GM12878 (cell line): Measurements from ENCODE around the gene ATP8A1. TPM values are rescaled to one million over a fixed set of nuclear protein-coding genes. Genes with fewer than 3 reads are reported as not detected.

ENCODE experiments used
- ATAC-seq: fragments of 200-7000 bp; cut with Tn5 transposase; 3 replicates; pipeline ENCODE4 v1.9.1; 2020; ENCODE audit warnings: mild to moderate bottlenecking, moderate library complexity
- BruUV-seq: library from RNA; stranded (reverse); fragments of 400-500 nt; replicated peaks from 2 replicates; lab custom pipeline; 2021; lab: Mats Ljungman, UMichigan
- CTCF ChIA-PET: fragments of 300-600 bp; sonication (Branson Sonifier 250); formaldehyde crosslinking; extraction: SDS; loops from one replicate; lab custom pipeline; 2021; ENCODE audit warnings: inconsistent platforms; lab: Yijun Ruan, JAX
- POLR2A ChIA-PET: fragments of 350-600 bp; formaldehyde crosslinking; extraction: SDS; loops from one replicate; lab custom pipeline; 2021; ENCODE audit warnings: inconsistent platforms; lab: Charles Lee
- RAD21 ChIA-PET: fragments of 300-600 bp; sonication (Branson Sonifier 250); formaldehyde crosslinking; loops from one replicate; lab custom pipeline; 2023; ENCODE audit warnings: antibody characterized with exemption; ENCODE audit not compliant: unreplicated experiment; lab: Charles Lee
- SMC1A ChIA-PET: fragments of 300-600 bp; sonication (Branson Sonifier 250); formaldehyde crosslinking; loops from one replicate; lab custom pipeline; 2023; ENCODE audit not compliant: unreplicated experiment, uncharacterized antibody; lab: Charles Lee
- DNase-seq: peaks from one replicate; pipeline ENCODE4 v3.0.0-alpha.2; 2011; ENCODE audit warnings: low read depth, low spot score
- FAIRE-seq: peaks from 3 replicates; lab custom pipeline; 2011; peaks lifted over from hg19 to GRCh38; lab: Jason Lieb, UNC
- H2AFZ ChIP-seq: 2 replicates; pipeline ENCODE4 v1.6.0; 2011; ENCODE audit warnings: low read depth, low read length, control low read depth; ENCODE audit not compliant: control insufficient read depth
- H3K27ac ChIP-seq: 2 replicates; pipeline ENCODE4 v1.5.1; 2011; ENCODE audit warnings: control low read depth; ENCODE audit not compliant: control insufficient read depth, insufficient read depth
- H3K27me3 ChIP-seq, 2 experiments: replicated peaks in 1 of 2; 2 replicates each; pipeline versions ENCODE4 v1.6.0 to v1.6.1; 2011; ENCODE audit warnings: low read length in 1 of 2; ENCODE audit not compliant: control insufficient read depth in 2 of 2, insufficient read depth in 2 of 2
- H3K36me3 ChIP-seq, 2 experiments: 2 replicates each; pipeline ENCODE4 v1.5.1; 2011; ENCODE audit warnings: low read length in 1 of 2; ENCODE audit not compliant: control insufficient read depth in 2 of 2, insufficient read depth in 2 of 2
- H3K4me1 ChIP-seq: 2 replicates; pipeline ENCODE4 v1.6.1; 2011; ENCODE audit warnings: mild to moderate bottlenecking, low read length, moderate library complexity, mixed read lengths; ENCODE audit not compliant: control insufficient read depth, insufficient read depth
- H3K4me2 ChIP-seq: 2 replicates; pipeline ENCODE4 v1.6.0; 2011; ENCODE audit warnings: control low read depth; ENCODE audit not compliant: control insufficient read depth, insufficient read depth
- H3K4me3 ChIP-seq: fragments of 200-600 bp; sonication (generic); 2 replicates; pipeline ENCODE4 v1.5.1; 2016
- H3K79me2 ChIP-seq: 2 replicates; pipeline ENCODE4 v1.6.0; 2011; ENCODE audit warnings: low read length; ENCODE audit not compliant: control insufficient read depth, insufficient read depth
- H3K9ac ChIP-seq: 2 replicates; pipeline ENCODE4 v1.8.0; 2011; ENCODE audit warnings: low read length, control low read depth, mixed read lengths; ENCODE audit not compliant: control insufficient read depth, insufficient read depth
- H3K9me3 ChIP-seq: replicated peaks from 3 replicates; pipeline ENCODE4 v1.5.1; 2011; ENCODE audit warnings: mild to moderate bottlenecking, low read length; ENCODE audit not compliant: control insufficient read depth, insufficient read depth
- H4K20me1 ChIP-seq: 2 replicates; pipeline ENCODE4 v1.6.0; 2011; ENCODE audit not compliant: control insufficient read depth, insufficient read depth
- ESRRA ChIP-seq: IDR thresholded peaks from 2 replicates; pipeline ENCODE4 v1.6.1; 2012; ENCODE audit warnings: mild to moderate bottlenecking, low read length, improper control_type of control experiment
- EZH2 ChIP-seq: IDR thresholded peaks from 2 replicates; pipeline ENCODE4 v1.6.1; 2012; ENCODE audit warnings: low read depth, mild to moderate bottlenecking, control low read depth, inconsistent platforms, low read length, borderline replicate concordance; ENCODE audit not compliant: control insufficient read depth
- FOXM1 ChIP-seq: IDR thresholded peaks from 2 replicates; pipeline ENCODE4 v1.6.1; 2012; ENCODE audit warnings: low read depth, mild to moderate bottlenecking, inconsistent platforms, low read length, moderate library complexity
- MEF2A ChIP-seq: IDR thresholded peaks from 2 replicates; pipeline ENCODE4 v1.6.1; 2011; ENCODE audit warnings: low read depth, mild to moderate bottlenecking, low read length, moderate library complexity; ENCODE audit not compliant: insufficient read depth
- SMC3 ChIP-seq: IDR thresholded peaks from 2 replicates; pipeline ENCODE4 v1.6.1; 2011; ENCODE audit warnings: low read length, improper control_type of control experiment, borderline replicate concordance
- WGBS: methylation state at CpG from one replicate; pipeline ENCODE4 v1.1.6; 2016; ENCODE audit warnings: low lambda C conversion rate; ENCODE audit not compliant: insufficient replicate concordance, insufficient coverage; ENCODE audit errors: missing lambda C conversion rate; 5-methylcytosine and 5-hydroxymethylcytosine counted together
- in situ Hi-C: fragments of 300-500 bp; cut with MboI; formaldehyde crosslinking; loops from 9 replicates; pipeline ENCODE4 v1.14.3; 2018; ENCODE audit warnings: mixed read lengths
- intact Hi-C: fragments of 100-400 bp; cut with micrococcal nuclease; formaldehyde crosslinking; loops from one replicate; pipeline ENCODE4 v1.14.2; 2022; ENCODE audit not compliant: unreplicated experiment
- polyA plus RNA-seq, 11 experiments: library from polyadenylated mRNA; depleted of rRNA in 4 of 11; unstranded in 6 of 11; stranded (reverse) in 5 of 11; fragments of >200 nt; fragmentation: Nextera tagmentation in 4 of 11; fragmentation: Illumina TruSeq in 1 of 11; extraction: Ambion mirVana in 4 of 11; extraction: Trizol in 1 of 11; gene quantifications; 1 replicate in 1 of 11; 2 replicates in 10 of 11; pipeline versions ENCODE4 v1.2.1 to v1.2.3, GENCODE V29; 2011 to 2016; ENCODE audit warnings: inconsistent platforms in 2 of 11, missing spikeins in 2 of 11, low read depth in 1 of 11
- total RNA-seq, 4 experiments: library from RNA; depleted of rRNA in 3 of 4; stranded (reverse); fragments of >200 nt in 3 of 4; fragmentation: Illumina TruSeq in 1 of 4; extraction: Trizol in 1 of 4; gene quantifications; 2 replicates each; pipeline versions ENCODE4 v1.2.1 to v1.2.3, GENCODE V29; 2013 to 2021

Gene ATP8A1
- total and polyA plus RNA-seq, 10 of the 15 experiments (the other 5 are each of a cell fraction or from before 2014, with no cell fraction given) = 9.0 to 116 (median 37.3) TPM

DNA sequence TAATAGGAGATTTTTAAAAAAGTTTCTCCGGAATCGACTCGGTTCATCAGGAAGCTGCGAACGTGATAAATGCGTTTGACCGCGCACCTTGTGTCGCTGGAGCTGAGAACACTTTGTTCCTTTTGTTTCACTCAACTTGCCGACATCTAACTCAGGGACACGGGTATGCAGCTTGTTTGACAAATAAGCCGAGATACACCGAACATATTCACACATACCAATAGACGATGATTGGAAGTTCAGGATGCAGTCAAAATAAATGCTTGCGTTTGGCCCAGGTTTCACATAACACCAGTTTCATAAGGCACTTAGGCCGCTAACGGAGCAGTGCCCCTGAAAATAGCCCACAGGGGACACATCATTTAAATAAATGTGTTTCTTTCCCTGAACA lies 260.5 kb downstream of the ATP8A1 start:
- DNase-seq (no peak), ATAC-seq (no peak), FAIRE-seq (no peak)
- 0 out of 2 replicates have a peak, but pooled peaks have one; percentile 95 for TF ChIP-seq EZH2
- TF ChIP-seq SMC3 = no peak
- TF ChIP-seq ESRRA = no peak
- no peaks in the 10 kb centered on the region for H3K36me3 ChIP-seq
- H3K4me3 ChIP-seq = peak overlapping the region; percentile 83; the same call in 1 of the 2 replicates
- H2AFZ ChIP-seq = no peak overlapping the region; the same call in 1 of the 2 replicates
- peaks cover 2 to 10% of the 10 kb centered on the region in 2 experiments for H3K27me3 ChIP-seq
- POLR2A ChIA-PET = no interaction called here
- SMC1A ChIA-PET = interaction anchor here (0.7 to 2.4 kb wide), 7 partner anchors 11 to 124 kb away, joined by 3 to 7 read pairs (median 4); no protein-coding TSS in a partner anchor
- WGBS = 74% methylated on average over 17 of the region's 17 CpGs
- H3K9me3 ChIP-seq = no peaks in the 10 kb centered on the region
- no peaks in the 10 kb centered on the region for H4K20me1 ChIP-seq
- H3K27ac ChIP-seq = no peak overlapping the region
- BruUV-seq = no TSS peak
- H3K9ac ChIP-seq = no peak overlapping the region
- in situ Hi-C loops (no loop called here), intact Hi-C loops (loop anchor here (10.0 kb wide), 1 partner anchor 468 kb away; no protein-coding TSS in a partner anchor)
- no peaks in the 10 kb centered on the region for H3K79me2 ChIP-seq
- CTCF ChIA-PET = interaction anchor here (0.6 to 2.3 kb wide), 4 partner anchors 23 to 193 kb away, joined by 3 to 10 read pairs (median 3); no protein-coding TSS in a partner anchor
- RAD21 ChIA-PET = interaction anchor here (1.4 to 1.5 kb wide), 2 partner anchors 22 to 123 kb away, joined by 3 read pairs; no protein-coding TSS in a partner anchor
- H3K4me2 ChIP-seq = peak overlapping the region; percentile 85
- peaks cover 23% of the 10 kb centered on the region for H3K4me1 ChIP-seq

GRCh38 chr4:42395595-42395994 lies 261.3 kb downstream of the ATP8A1 start:
- Histone ChIP-seq H3K79me2 (no peaks in the 10 kb centered on the region), H3K4me1 (peaks cover 25% of the 10 kb centered on the region), H3K9ac (no peak overlapping the region), H3K4me2 (no peak overlapping the region), H3K9me3 (no peaks in the 10 kb centered on the region), H3K27me3 (peaks cover 2 to 10% of the 10 kb centered on the region in 2 experiments), H4K20me1 (no peaks in the 10 kb centered on the region), H3K36me3 (no peaks in the 10 kb centered on the region), H2AFZ (no peak overlapping the region), H3K4me3 (no peak overlapping the region), H3K27ac (no peak overlapping the region)
- in situ Hi-C loops (no loop called here), intact Hi-C loops (loop anchor here (10.0 kb wide), 1 partner anchor 469 kb away; no protein-coding TSS in a partner anchor)
- ChIA-PET CTCF (interaction anchor here (0.9 to 2.3 kb wide), 2 partner anchors 24 to 124 kb away, joined by 3 to 10 read pairs; no protein-coding TSS in a partner anchor), SMC1A (interaction anchor here (0.7 to 2.4 kb wide), 5 partner anchors 12 to 124 kb away, joined by 3 to 7 read pairs (median 4); no protein-coding TSS in a partner anchor), POLR2A (no interaction called here), RAD21 (interaction anchor here (1.4 to 1.5 kb wide), 2 partner anchors 21 to 123 kb away, joined by 3 read pairs; no protein-coding TSS in a partner anchor)
- BruUV-seq = no TSS peak
- no peak for FAIRE-seq
- DNase-seq = no peak
- WGBS = 91% methylated on average over 1 of the region's 1 CpG
- no peak for TF ChIP-seq FOXM1
- no peak for TF ChIP-seq MEF2A
- no peak for ATAC-seq
